ENCODE measurements around the gene USP35.

- TF ChIP-seq CTCF (IDR thresholded peaks at IDR 0.05) (no peak), POLR2A (IDR thresholded peaks at IDR 0.05) (no peak), EP300 (IDR thresholded peaks at IDR 0.05) (no peak), POLR2AphosphoS5 (IDR thresholded peaks at IDR 0.05) (no peak)
Measured at GRCh38 chr11:78218707-78219492, 30.2 kb downstream of the USP35 start.

Measured in upper lobe of left lung (tissue), 4 donors.